K562 (cell line): Measurements from ENCODE around the gene UNC13A. TPM values are rescaled to one million over a fixed set of nuclear protein-coding genes. Genes with fewer than 3 reads are reported as not detected.

Experiments
- ATF3 ChIP-seq, 2 experiments: fragments of 450-650 bp in 1 of 2; sonication (generic) in 1 of 2; formaldehyde crosslinking in 1 of 2; IDR thresholded peaks in 1 of 2; conservative IDR thresholded peaks in 1 of 2; 2 replicates each; pipeline versions ENCODE4 v1.6.1 to v1.8.1; 2016 to 2023; ENCODE audit warnings: mild to moderate bottlenecking in 2 of 2, moderate library complexity in 2 of 2, inconsistent platforms in 1 of 2, missing genetic modification reagents in 1 of 2
- CREB3 ChIP-seq: fragments of 450-650 bp; conservative IDR thresholded peaks from 2 replicates; pipeline ENCODE4 v1.6.1; 2016; ENCODE audit warnings: missing genetic modification characterization, low read depth, mild to moderate bottlenecking, missing compliant biosample characterization, moderate library complexity
- ELF2 ChIP-seq: fragments of 250-450 bp; sonication (Bioruptor Pico); IDR thresholded peaks from 2 replicates; pipeline ENCODE4 v1.5.0; 2021; ENCODE audit warnings: mild to moderate bottlenecking
- FIP1L1 ChIP-seq: fragments of 200-400 bp; formaldehyde crosslinking; IDR thresholded peaks from 2 replicates; pipeline ENCODE4 v1.6.1; 2018; ENCODE audit warnings: mild to moderate bottlenecking, low read depth, low read length; ENCODE audit not compliant: poor library complexity, severe bottlenecking
- HMBOX1 ChIP-seq: sonication (generic); IDR thresholded peaks from 2 replicates; pipeline ENCODE4 v1.6.1; 2016
- LEF1 ChIP-seq: fragments of 450-650 bp; IDR thresholded peaks from 2 replicates; pipeline ENCODE4 v1.6.1; 2016; ENCODE audit warnings: mild to moderate bottlenecking
- MAZ ChIP-seq, 2 experiments: fragments of 450-650 bp in 1 of 2; sonication (generic) in 1 of 2; formaldehyde crosslinking; IDR thresholded peaks in 1 of 2; conservative IDR thresholded peaks in 1 of 2; 2 replicates each; pipeline versions ENCODE4 v1.4.0 to v1.5.0; 2020; ENCODE audit warnings: mild to moderate bottlenecking in 1 of 2, missing genetic modification reagents in 1 of 2
- MYNN ChIP-seq, 2 experiments: sonication (generic); formaldehyde crosslinking in 1 of 2; IDR thresholded peaks; 2 replicates each; pipeline versions ENCODE4 v1.5.0 to v1.6.1; 2016 to 2020; ENCODE audit warnings: antibody characterized with exemption in 1 of 2, missing genetic modification reagents in 1 of 2
- NEUROD1 ChIP-seq: fragments of 150-350 bp; IDR thresholded peaks from 2 replicates; pipeline ENCODE4 v1.6.1; 2014; ENCODE audit warnings: borderline replicate concordance, low read length, low read depth; ENCODE audit not compliant: partially characterized antibody
- NR0B1 ChIP-seq: fragments of 450-650 bp; IDR thresholded peaks from one replicate; pipeline ENCODE4 v1.6.1; 2018; ENCODE audit warnings: mild to moderate bottlenecking, moderate library complexity; ENCODE audit not compliant: partially characterized antibody
- NRF1 ChIP-seq, 2 experiments: fragments of 450-650 bp; IDR thresholded peaks in 1 of 2; conservative IDR thresholded peaks in 1 of 2; 2 replicates each; pipeline ENCODE4 v1.6.1; 2014; ENCODE audit warnings: mild to moderate bottlenecking in 2 of 2
- POLR2AphosphoS5 ChIP-seq: IDR thresholded peaks from 2 replicates; pipeline ENCODE4 v1.6.1; 2011; ENCODE audit warnings: mild to moderate bottlenecking, low read depth, low read length, moderate library complexity; ENCODE audit not compliant: control insufficient read depth, insufficient read depth
- RBFOX2 ChIP-seq: fragments of 200-400 bp; formaldehyde crosslinking; IDR thresholded peaks from 2 replicates; pipeline ENCODE4 v1.6.1; 2017; ENCODE audit warnings: low read depth, mild to moderate bottlenecking, low read length, moderate library complexity
- SMARCA5 ChIP-seq: fragments of 450-650 bp; IDR thresholded peaks from 2 replicates; pipeline ENCODE4 v1.6.1; 2016
- SP1 ChIP-seq: sonication (generic); formaldehyde crosslinking; IDR thresholded peaks from 2 replicates; pipeline ENCODE4 v1.8.1; 2022; ENCODE audit warnings: mild to moderate bottlenecking, missing genetic modification reagents
- TFAP4 ChIP-seq: sonication (generic); formaldehyde crosslinking; IDR thresholded peaks from 2 replicates; pipeline ENCODE4 v1.8.0; 2022; ENCODE audit warnings: missing genetic modification reagents, mild to moderate bottlenecking, moderate library complexity, borderline replicate concordance
- THAP7 ChIP-seq: fragments of 250-450 bp; sonication (Bioruptor Pico); IDR thresholded peaks from 2 replicates; pipeline ENCODE4 v1.5.0; 2021
- ZNF134 ChIP-seq: fragments of 250-450 bp; sonication (Bioruptor Pico); conservative IDR thresholded peaks from 2 replicates; pipeline ENCODE4 v1.4.0; 2020
- ZNF436 ChIP-seq: fragments of 250-450, 450-650 bp; sonication (Bioruptor Pico); formaldehyde crosslinking; IDR thresholded peaks from 2 replicates; pipeline ENCODE4 v1.7.0; 2020; ENCODE audit warnings: mild to moderate bottlenecking
- polyA plus RNA-seq, 8 experiments: library from polyadenylated mRNA; depleted of rRNA in 4 of 8; stranded (reverse) in 5 of 8; unstranded in 3 of 8; fragments of >200 nt; fragmentation: Nextera tagmentation in 2 of 8; fragmentation: Illumina TruSeq in 1 of 8; extraction: Ambion mirVana in 2 of 8; extraction: Trizol in 1 of 8; gene quantifications; 2 replicates each; pipeline versions ENCODE4 v1.2.1 to v1.2.3, GENCODE V29; 2011 to 2014; ENCODE audit warnings: inconsistent platforms in 1 of 8, missing spikeins in 1 of 8
- total RNA-seq, 7 experiments: library from RNA; depleted of rRNA in 6 of 7; stranded (reverse); fragments of >200 nt in 6 of 7; fragmentation: Illumina TruSeq in 2 of 7; extraction: Trizol in 2 of 7; gene quantifications; 2 replicates each; pipeline versions ENCODE4 v1.2.1 to v1.2.3, GENCODE V29; 2011 to 2021; ENCODE audit warnings: low replicate concordance in 1 of 7

Gene UNC13A
- total and polyA plus RNA-seq, 9 of the 15 experiments (the other 6 are each of a cell fraction or from before 2014, with no cell fraction given), result 0.03 to 1.0 (median 0.25) TPM

- TF ChIP-seq THAP7 (CRISPR knock-in tag) (no peak), HMBOX1 (no peak), ZNF134 (CRISPR knock-in tag) (no peak), ATF3 (IDR thresholded peaks at IDR 0.05) (no peak), ATF3 (CRISPR knock-in tag; conservative IDR thresholded peaks at IDR 0.05) (no peak), MYNN (IDR thresholded peaks at IDR 0.05) (peak; percentile 3; the same call in 1 of the 2 replicates), MYNN (CRISPR knock-in tag; IDR thresholded peaks at IDR 0.05) (no peak), SMARCA5 (no peak), NEUROD1 (no peak), RBFOX2 (peak; percentile 41; the same call in 1 of the 2 replicates), LEF1 (no peak), ELF2 (CRISPR knock-in tag) (no peak), NR0B1 (no peak), TFAP4 (peak; percentile 68; the same call in 1 of the 2 replicates), FIP1L1 (peak; percentile 12), NRF1 (conservative IDR thresholded peaks at IDR 0.05 in 1 of 2, IDR thresholded peaks at IDR 0.05 in 1 of 2) (peak in 1 of 2 experiments; percentile 49; a peak in 2 of 4 replicates), POLR2AphosphoS5 (peak; percentile 33; the same call in 1 of the 2 replicates), ZNF436 (CRISPR knock-in tag) (no peak), CREB3 (tag) (no peak), SP1 (peak; percentile 68), MAZ (CRISPR knock-in tag; conservative IDR thresholded peaks at IDR 0.05 in 1 of 2, IDR thresholded peaks at IDR 0.05 in 1 of 2) (peak in 1 of 2 experiments; percentile 55; a peak in 1 of 4 replicates)
- TF ChIP-seq, all 486 proteins: peak for 15
These were observed 111.2 kb downstream of the UNC13A start (continued) for GRCh38 chr19:17576758-17577456.
